Measurements from ENCODE around the gene VASN.
A peak's percentile ranks its signal among the peaks of the same experiment; 100 is the strongest.

Gene VASN

DNA sequence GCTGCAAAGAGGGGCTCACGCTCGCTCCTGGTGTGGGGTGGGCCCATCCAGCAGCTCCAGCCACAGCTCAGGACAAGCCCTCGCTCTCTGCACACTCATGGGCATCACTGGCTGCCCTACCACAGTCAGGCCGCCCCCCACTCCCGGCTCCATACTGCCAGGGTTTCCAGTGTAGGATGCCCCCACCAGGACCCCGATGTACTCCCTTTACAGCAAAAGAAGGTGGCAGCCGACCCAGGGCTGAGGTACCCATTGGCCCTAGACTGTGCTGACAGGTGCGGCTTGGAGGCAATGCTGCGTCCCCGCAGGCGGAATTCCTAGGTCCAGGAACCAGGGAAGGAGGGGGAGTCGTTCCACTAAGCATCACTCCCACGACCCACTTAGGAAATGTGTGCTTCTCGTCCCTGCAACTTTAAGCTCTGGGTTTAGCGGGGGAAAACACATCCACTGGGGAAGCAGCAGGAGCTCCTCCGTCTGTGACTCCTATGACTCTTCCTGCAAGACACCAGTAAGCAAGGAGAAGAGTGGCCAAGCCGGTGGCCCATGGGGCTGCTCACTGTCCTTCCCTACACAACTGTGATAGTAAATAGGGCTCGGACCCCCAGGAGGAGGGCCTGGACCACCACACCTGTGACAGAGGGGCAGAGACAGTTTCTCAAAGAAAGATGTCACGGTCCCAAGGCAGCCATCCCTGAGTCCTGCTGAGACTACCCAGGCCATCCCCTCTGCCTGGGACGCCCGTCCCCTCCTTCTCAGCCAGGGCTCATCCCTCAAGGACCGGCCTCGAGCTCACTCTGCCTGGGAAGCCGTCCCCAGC lies 31.7 kb downstream of the VASN start:
- DNase-seq (ENCODE audit: low spot score), result no peak

DNA sequence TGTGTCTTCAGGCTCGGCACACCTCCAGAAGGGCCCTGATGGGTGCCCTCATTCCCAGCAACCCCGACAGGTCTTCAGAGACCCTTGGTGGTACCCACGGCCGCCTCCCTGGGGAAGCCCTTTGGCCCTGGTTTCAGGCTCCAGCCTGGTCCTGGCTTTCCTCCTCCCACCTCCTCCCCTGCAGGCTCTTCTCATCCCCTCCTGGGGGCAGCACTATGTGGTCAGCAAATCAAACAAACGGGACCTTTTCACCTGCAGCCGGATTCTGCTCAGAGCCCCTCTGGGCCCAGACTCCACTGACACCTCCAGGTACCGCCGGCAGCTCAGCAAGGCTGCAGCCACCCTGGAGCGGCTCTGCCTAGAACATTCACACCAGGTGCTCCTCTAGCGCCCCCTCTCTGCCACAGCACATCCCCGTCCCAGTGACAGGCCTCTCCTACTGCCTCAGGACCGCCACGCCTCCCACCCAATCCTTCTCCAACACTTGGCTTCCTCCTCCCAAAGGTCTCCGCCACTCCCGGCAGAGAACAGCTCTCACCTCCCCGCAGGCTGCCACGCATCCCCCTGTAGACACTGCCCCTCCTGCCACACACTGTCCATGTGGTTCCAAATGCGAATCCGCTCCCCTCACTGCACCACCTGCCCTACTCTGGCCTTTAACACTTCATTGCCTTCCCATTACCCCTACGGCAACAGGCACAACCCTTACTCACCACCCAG lies 32.8 kb downstream of the VASN start:
- DNase-seq (ENCODE audit: low spot score), result no peak

DNA sequence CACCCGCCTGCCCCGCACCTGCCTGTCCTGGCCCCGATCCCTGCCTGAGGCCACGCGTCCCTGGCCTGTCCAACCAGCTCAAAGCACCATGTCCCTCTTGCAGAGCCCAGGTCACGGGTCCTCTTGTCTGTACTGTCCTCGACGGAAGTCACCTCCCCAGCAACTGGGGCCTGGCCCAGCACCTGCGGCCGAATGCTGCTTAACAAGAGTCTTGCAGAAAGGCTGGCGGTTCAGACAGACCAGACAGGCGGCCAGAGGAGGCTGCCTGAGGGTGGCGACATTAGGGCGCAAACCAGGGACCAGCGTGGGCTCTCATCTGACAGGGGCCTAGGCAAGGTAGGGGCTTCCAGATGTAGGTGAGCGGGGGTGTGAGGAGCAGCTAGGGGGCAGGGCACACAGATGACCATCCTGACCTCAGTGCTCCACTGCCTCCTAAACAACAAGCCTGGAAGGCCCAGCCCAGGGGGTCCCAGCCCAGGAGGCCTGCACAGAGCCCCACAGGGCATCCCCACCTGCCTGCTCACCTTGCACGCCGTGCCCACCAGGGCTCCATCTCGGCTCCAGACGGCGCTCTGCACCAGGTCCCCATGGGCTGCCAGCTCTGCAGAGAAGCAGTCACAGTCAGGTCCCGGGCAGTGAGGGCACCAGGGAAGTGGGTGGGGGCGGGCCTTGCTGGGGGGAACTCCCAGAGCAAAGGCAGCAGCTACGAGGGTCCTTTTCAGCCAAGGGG lies 33.5 kb downstream of the VASN start:
- no peak for DNase-seq (ENCODE audit: low spot score)

DNA sequence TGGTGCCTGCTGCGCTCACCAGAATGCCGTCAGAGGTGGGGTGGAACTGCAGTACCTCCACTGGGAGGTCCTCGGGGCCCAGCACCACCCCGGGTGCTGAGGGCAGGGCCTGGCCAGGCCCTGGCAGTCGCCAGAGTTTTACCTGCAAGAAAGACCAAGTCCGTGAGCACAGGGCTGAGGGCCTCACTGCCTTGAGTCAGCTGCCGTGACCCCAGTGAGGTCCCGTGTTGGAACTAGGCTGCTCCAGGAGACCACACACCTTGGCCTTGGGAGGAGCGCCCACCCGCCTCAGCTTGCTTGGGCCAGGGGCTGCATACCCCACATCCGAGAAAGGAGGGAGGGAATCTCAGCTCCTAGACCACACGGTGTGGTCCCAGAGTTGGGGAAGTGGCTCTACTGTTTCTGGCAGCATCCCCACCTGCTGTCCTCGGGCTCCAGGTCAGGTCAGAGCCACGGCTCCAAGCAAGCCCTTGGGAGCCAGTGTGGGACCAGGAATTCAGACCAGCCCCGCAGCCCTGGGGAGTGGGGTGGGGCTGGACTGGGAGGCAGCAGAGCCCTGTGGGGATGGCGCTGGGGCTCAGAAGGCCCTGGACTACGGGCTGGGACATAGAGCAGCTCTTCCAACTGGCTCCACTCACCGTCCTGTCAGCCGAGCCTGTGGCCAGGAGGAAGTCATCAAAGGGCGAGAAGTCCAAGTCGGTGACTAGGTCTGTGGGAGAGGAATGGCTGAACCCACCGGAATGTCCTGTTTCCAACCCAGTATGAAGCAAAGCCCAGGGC lies 36.1 kb downstream of the VASN start:
- DNase-seq (ENCODE audit: low spot score), result no peak

DNA sequence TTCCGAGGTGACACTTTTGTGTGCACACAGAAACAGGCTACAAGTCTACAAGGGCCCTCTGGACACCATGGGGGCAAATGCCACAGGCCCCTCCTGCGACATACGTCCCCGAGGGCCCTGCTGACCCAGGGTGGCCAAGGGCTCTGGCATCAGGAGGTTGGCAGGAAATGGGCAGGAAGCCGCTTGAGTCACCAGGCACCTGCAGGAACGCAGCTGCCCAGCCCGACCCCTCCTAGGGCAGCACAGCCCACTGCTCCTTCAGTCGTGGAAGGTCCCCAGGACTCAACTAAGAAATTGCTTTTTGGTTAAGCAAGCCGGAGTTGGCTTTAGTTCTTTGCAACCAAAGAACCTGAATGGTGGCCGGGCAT lies 36.7 kb downstream of the VASN start:
- no peak for DNase-seq (ENCODE audit: low spot score)

DNA sequence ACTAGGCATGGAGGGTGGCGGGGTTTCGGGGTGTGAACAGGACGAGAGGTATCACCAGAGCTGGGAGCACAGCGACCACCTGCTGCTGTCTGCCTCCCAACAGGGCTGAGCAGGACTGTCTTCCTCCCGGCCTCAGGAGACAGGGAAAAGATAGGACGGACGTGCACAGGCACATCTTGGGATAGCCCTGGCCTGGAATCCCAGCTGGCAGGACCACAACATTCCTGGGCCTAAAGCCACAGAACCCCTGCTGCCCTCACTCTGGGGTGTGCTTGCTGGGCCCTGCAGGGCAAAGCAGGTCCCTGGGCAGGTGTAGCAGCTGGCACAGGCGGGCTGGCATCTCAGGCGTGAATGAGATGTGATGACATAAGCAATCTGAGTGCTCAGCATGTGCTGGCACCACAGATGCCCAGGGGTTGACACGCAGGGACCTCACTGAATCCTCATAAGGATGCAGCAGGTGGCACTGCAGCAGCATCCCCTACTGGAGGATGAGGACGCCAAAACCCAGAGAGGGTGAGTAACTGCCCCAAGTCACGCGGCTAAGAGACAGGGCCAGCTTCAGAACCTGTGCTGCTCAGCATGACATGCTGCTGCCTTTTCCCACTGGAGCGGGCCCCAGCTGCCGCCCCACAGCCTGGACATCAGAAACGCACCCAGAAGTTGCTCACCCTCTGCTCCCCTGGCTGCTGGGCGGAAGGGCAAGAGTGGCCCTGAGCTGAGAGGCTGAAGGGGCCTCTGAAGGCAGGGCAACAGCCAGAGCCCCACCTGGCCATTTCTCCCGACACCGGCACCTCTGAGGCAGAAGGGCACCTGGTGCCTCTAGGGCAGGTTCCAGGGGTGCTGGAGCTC lies 37.7 kb downstream of the VASN start:
- no peak for DNase-seq (ENCODE audit: low spot score)

DNA sequence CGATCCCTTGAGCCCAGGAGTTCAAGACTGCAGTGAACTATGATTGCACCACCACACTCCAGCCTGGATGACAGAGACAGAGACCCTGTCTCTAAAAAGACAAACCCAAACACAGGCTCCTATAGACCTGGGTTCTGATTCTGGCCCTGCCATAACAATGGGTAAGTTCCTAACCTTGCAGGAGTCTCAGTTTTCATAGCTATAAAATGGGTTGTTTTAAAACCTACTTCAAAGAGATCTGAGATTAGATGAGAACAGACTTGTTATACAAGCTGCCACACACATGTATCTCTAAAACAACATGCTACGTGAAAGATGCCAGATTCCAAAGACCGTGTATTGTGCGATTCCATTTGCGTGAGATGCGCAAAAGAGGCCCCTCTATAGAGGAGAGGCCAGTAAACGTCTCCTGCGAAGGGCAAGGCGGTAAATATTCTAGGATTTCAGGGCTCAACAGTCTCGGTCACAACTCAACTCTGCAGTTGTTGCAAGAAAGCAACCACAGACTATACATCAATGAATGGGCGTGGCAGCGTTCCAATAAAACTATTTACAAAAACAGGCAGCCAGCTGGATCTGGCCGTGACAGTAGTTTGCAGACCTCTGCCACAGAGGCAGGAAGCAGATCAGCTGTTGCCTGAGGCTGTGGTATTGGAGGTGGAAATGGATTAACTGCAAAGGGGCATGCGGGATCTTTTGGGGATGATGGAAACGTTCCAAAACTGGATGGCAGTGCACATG lies 38.9 kb downstream of the VASN start:
- peak; percentile 85 for DNase-seq (ENCODE audit: low spot score)

DNA sequence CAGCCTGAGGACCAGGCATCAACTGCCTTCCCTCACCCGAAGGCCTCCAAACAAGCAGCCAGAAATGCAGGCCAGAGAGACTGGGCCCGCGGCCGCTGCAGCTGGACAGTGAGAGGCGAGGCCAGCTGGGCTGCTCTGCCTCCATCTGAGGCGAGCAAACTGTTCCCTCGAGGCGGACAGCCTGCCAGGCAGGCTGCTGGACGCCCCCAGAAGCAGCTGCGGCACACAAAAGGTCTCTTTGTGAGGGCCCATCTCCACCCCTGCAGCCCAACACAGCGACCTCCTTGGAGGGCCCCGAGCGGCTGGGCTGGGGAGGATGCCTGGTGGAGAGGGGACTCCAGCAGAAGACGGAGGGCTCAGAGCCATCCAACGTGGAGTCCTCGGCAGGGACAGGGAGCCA lies 40.0 kb downstream of the VASN start:
- DNase-seq (ENCODE audit: low spot score), result peak; percentile 96

DNA sequence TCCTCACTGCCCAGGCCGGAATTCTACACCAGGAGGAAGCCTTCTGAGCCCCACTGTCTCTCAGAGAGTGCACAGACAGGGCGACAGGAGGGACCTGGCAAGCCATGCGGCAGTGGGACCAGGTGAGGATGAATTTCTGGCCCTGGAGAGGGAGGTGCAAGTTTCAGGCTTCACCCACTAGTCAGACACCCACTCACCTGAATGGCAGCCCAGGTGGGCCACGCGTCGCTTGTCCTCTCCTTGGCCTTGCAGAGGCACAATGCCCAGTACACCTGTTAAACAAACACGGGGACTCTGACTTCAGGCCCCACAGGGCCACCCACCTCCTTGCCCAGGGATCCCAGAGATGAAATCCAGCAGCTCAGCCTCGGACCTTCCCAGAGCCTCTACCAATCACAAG lies 40.5 kb downstream of the VASN start:
- no peak for DNase-seq (ENCODE audit: low spot score)

DNA sequence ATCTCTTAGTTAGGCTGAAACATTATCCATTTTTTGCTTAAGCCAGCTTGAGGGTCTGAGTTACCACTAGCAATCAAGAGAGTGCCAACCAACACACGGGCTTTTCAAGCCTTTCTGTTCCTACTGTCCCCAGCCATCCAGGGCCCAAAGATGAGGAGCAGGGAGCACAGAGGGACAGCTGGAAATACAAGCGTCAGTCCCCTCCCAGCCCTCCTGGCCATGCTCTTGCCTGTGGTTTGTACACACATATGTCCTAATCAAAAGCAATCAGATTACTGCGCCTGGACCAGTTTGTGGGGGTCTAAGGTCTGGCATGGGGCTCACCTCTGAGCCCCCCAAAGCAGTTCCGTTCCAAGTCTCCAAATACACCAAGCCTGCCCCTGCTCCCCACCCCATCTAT lies 41.2 kb downstream of the VASN start:
- no peak for DNase-seq (ENCODE audit: low spot score)

DNA sequence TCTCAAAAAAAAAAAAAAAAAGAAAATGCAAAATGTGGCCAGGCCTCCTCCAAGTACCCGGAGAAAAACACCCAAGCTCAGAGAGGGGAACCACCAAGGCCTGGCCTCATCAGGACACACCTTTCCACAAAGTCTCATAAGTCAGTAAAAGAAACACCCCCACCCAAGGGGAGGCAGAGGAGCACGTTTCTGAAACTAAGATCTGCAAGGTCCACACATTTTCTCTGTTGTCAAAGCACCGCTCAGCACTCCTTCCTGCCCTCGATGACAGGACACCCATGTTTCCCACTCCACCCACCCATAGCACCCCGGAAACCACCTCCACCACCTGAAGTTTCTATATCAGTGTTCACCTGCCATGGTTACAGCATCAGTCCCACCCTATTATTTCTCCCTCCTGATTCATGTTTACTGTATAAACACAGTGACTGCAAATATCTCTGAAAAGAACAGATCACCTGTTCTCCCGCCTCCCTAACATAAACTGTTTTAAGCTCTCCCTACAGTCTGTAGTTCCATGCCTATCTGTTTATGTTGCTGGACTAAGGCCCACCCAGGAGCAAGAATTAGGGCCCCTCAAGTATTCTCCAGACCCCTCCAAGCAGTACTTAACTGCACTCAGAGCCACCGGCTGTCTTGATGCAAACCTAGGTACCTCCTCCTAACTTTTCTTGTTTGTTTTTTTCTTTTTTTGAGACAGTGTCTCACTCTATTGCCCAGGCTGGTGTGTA lies 42.7 kb downstream of the VASN start:
- no peak for DNase-seq (ENCODE audit: low spot score)

DNA sequence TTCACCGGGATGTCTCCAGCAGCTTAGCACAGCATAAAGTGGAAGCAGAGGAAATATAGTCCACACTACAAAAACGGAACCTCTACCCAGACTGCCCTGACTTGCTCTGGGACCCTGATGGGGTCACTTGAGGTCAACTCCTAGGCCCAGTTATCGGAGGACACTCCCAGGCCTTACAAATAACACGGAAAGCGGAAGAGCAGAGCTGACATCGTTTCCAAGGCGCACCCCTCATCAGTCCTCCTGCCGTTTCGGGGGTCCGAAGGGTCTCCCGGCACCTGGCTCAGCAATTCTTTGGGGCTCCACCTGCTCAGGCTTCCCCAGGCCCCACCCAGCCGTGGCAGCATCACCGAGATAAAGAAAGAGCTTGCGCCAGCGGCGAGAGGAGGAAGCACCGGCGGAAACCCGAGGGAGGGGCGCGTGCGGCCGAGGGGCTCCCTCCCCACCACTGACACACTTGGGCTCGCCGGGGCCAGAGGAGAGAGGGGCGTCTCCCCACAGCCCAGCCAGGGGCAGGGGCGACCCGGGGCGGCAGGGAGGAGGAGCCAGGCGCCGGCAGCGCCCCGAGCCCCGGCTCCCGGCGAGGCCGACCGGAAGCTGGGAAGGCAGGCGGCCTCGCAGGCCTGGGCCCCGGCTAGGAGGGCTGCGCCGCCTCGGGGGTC lies 44.0 kb downstream of the VASN start:
- DNase-seq (ENCODE audit: low spot score), result peak; percentile 63

DNA sequence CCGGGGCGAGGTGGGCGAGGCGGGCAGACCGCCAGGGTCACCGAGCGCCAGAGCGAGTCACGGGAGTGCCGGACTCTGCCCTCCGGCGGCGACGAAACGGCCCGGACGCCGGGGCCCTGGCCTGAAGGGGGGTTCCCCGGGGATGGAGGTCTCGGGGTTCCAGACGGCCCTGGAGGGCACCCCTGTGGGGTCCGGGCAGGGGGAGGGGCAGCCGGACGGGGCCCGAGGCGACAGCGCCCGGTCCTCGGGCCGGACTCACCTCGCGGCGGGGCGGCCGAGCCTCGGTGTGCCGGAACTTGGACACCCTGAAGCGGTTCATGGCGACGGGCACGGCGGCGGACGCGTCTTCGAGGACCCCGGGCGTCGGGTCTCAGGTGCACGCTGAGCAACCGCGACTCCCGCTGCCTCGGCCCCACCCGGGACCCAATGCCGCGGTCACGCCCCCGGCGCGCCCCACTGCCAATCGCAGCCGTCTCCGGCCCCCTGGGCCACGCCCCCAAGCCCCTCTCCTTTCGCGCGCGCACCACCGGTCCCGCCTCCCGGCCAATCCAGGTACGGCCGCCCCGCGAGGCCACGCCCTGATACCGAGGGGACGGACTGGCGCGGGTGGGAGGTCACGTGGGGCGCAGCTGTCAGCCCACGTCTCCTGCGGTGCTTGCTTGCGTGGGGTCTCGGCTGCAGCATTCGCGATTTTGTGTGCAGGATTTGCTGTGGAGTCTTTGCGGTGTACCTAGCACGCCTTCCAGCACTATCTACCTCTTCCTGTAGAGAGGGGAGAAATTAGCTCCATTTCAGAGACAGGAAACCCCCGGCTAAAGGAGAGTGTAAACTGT lies 44.8 kb downstream of the VASN start, which contains the start of gene CORO7:
Gene CORO7, minus strand, starts transcription at position 397 of the 833 bp plus-strand sequence. Its CDS starts 78 bp downstream, at position 319.
- DNase-seq (ENCODE audit: low spot score), result peak; percentile 96

DNA sequence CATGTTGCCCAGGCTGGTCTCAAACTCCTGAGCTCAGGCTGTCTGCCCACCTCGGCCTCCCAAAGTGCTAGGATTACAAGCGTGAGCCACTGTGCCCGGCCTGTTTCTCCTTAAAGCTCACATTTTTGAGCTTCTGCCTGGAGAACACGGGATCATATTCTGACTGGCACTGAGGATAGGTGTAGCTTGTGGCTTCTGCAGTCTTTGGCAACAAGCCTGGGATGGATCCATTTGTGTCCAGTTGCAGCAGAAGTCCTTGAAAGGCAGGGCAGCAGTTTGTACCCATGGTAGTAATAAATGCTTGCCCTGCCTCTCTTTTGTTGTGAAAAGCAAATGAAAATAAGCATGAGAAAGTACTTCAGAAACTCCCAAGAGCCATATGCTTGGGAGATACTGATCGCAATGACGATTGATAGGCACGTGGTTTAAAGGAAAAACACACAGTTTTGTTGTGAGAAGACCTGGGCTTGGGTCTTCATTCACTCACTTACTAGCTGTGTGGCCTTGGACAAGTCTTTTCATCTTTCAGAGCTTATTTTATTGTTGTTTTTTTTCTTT lies 47.8 kb downstream of the VASN start:
- no peak for DNase-seq (ENCODE audit: low spot score)

DNA sequence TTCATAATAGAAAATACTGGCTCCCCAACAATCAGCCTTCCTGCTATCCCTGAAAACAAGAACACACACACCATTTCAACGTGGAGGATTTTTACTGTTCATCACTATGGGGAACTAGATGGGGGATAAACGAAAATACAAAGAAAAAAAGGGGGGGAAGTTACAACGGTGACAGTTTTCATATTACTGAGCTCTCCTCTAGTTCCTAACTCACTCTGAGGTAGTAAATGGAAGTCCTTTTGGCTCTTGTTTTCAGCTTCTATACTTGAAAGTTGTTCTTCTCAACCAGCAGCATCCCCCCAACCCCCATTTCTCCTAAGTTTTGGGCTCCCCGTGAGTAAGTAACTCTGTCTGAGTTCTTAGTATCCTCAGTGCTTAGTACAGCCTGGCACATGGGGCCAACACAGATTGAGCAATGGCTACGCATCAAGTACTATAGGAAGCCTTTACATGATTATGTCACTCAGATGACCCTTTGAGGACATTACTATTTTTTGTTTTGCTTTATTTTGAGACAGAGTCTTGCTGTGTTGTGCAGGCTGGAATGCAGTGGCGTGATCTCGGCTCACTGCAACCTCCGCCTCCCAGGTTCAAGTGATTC lies 49.0 kb downstream of the VASN start:
- DNase-seq (ENCODE audit: low spot score), result no peak

DNA sequence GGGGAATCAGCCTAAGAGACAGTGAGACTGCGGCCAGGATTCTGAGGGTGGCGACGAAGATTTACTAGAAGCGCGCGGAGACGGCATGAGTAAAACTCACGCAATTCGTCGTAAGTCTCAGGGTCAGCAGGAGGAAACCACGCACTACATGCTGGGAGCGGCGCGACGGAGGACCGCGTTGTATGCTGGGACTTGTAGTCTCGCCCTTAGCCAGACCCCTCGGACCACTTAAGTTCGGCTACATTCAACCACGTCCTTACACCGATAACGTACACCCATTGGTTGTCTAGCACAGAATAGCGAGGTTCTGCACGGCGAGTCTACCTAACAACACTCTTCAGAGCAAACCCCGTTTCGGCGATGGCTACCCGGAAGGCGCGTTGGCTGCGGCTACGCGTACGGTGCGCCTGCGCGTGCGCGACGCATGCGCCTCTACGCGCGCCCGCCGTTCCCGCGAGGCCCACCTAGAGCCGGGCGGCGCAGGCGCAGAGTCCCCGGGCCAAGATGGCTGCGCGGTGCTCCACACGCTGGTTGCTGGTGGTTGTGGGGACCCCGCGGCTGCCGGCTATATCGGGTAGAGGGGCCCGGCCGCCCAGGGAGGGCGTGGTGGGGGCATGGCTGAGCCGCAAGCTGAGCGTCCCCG lies 53.9 kb downstream of the VASN start, which contains the start of gene DNAJA3:
Gene DNAJA3, plus strand, starts transcription at position 491 of the 643 bp plus-strand sequence. Its CDS starts 14 bp downstream, at position 505.
- DNase-seq (ENCODE audit: low spot score), result peak; percentile 93
